Measurements from ENCODE around the gene CCDC34. TPM values are rescaled to one million over a fixed set of nuclear protein-coding genes. Genes with fewer than 3 reads are reported as not detected.

Gene CCDC34
- total and polyA plus RNA-seq, 4 donors, result 1.1 to 10.5 (median 1.5) TPM

DNA sequence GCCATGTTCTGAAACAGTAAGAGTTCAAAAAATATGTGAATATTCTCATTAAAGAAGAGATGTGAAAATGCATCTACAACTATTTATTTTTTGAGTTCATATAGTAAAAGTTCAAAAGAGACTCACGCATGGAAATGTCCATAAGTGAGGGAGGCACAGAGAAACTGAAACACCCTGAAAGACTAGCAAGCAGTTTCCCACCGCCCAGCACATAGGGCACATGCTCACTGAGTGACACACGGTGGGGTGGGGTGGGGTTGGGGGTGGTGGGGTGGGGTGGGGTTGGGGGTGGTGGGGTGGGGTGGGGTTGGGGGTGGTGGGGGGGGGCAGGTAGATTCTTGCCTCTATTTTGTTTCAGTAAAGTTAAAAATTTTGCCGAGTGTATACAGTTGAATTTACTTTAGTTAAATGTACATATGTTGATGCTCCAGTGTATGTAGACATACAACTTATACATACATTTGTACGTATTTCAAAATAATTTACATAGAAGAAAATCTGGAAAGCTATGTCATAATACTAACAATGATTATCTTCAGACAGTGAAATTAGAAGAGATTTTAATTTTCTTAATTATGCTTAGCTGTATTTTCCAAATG, 6.3 kb downstream of the CCDC34 start:
- Histone ChIP-seq H3K4me1 (ENCODE audit: control insufficient read depth in 4 of 4, insufficient read depth in 4 of 4, low read length in 3 of 4) (peaks cover 0 to 3% (median 0%) of the 10 kb centered on the region in 4 donors), H3K9ac (ENCODE audit: low read depth in 1 of 2, low read length in 2 of 2) (no peak overlapping the region), H3K4me3 (ENCODE audit: low read depth in 1 of 3, low read length in 3 of 3) (no peak overlapping the region), H3K9me3 (ENCODE audit: control insufficient read depth in 4 of 4, low read length in 3 of 4) (no peaks in the 10 kb centered on the region), H3K36me3 (ENCODE audit: control insufficient read depth in 4 of 4, insufficient read depth in 3 of 4, low read depth in 1 of 4, low read length in 3 of 4) (no peaks in the 10 kb centered on the region), H3K27ac (ENCODE audit: low read depth in 1 of 2, low read length in 2 of 2) (no peak overlapping the region), H3K27me3 (ENCODE audit: control insufficient read depth in 4 of 4, insufficient read depth in 4 of 4, low read length in 3 of 4) (no peaks in the 10 kb centered on the region)
- 86% methylated on average over 5 of the region's 5 CpGs for WGBS
- TF ChIP-seq, protein P1, sequence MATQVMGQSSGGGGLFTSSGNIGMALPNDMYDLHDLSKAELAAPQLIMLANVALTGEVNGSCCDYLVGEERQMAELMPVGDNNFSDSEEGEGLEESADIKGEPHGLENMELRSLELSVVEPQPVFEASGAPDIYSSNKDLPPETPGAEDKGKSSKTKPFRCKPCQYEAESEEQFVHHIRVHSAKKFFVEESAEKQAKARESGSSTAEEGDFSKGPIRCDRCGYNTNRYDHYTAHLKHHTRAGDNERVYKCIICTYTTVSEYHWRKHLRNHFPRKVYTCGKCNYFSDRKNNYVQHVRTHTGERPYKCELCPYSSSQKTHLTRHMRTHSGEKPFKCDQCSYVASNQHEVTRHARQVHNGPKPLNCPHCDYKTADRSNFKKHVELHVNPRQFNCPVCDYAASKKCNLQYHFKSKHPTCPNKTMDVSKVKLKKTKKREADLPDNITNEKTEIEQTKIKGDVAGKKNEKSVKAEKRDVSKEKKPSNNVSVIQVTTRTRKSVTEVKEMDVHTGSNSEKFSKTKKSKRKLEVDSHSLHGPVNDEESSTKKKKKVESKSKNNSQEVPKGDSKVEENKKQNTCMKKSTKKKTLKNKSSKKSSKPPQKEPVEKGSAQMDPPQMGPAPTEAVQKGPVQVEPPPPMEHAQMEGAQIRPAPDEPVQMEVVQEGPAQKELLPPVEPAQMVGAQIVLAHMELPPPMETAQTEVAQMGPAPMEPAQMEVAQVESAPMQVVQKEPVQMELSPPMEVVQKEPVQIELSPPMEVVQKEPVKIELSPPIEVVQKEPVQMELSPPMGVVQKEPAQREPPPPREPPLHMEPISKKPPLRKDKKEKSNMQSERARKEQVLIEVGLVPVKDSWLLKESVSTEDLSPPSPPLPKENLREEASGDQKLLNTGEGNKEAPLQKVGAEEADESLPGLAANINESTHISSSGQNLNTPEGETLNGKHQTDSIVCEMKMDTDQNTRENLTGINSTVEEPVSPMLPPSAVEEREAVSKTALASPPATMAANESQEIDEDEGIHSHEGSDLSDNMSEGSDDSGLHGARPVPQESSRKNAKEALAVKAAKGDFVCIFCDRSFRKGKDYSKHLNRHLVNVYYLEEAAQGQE (IDR thresholded peaks at IDR 0.05), result no peak
- TF ChIP-seq RAD21 (IDR thresholded peaks at IDR 0.05) (no peak), EGR1 (IDR thresholded peaks at IDR 0.05; ENCODE audit: low read depth in 2 of 2) (no peak), RXRA (IDR thresholded peaks at IDR 0.05) (no peak), HNF4A (conservative IDR thresholded peaks at IDR 0.05) (no peak), YY1 (IDR thresholded peaks at IDR 0.05) (no peak), SP1 (IDR thresholded peaks at IDR 0.05) (no peak), HNF4G (IDR thresholded peaks at IDR 0.05) (no peak), TAF1 (conservative IDR thresholded peaks at IDR 0.05) (no peak), NR2F2 (IDR thresholded peaks at IDR 0.05) (no peak), FOXA1 (IDR thresholded peaks at IDR 0.05) (no peak)
- TF ChIP-seq, protein P2, sequence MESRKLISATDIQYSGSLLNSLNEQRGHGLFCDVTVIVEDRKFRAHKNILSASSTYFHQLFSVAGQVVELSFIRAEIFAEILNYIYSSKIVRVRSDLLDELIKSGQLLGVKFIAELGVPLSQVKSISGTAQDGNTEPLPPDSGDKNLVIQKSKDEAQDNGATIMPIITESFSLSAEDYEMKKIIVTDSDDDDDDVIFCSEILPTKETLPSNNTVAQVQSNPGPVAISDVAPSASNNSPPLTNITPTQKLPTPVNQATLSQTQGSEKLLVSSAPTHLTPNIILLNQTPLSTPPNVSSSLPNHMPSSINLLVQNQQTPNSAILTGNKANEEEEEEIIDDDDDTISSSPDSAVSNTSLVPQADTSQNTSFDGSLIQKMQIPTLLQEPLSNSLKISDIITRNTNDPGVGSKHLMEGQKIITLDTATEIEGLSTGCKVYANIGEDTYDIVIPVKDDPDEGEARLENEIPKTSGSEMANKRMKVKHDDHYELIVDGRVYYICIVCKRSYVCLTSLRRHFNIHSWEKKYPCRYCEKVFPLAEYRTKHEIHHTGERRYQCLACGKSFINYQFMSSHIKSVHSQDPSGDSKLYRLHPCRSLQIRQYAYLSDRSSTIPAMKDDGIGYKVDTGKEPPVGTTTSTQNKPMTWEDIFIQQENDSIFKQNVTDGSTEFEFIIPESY (IDR thresholded peaks at IDR 0.05), result no peak
- TF ChIP-seq, protein P3, sequence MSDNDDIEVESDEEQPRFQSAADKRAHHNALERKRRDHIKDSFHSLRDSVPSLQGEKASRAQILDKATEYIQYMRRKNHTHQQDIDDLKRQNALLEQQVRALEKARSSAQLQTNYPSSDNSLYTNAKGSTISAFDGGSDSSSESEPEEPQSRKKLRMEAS (IDR thresholded peaks at IDR 0.05), result no peak
- TF ChIP-seq, protein P4, sequence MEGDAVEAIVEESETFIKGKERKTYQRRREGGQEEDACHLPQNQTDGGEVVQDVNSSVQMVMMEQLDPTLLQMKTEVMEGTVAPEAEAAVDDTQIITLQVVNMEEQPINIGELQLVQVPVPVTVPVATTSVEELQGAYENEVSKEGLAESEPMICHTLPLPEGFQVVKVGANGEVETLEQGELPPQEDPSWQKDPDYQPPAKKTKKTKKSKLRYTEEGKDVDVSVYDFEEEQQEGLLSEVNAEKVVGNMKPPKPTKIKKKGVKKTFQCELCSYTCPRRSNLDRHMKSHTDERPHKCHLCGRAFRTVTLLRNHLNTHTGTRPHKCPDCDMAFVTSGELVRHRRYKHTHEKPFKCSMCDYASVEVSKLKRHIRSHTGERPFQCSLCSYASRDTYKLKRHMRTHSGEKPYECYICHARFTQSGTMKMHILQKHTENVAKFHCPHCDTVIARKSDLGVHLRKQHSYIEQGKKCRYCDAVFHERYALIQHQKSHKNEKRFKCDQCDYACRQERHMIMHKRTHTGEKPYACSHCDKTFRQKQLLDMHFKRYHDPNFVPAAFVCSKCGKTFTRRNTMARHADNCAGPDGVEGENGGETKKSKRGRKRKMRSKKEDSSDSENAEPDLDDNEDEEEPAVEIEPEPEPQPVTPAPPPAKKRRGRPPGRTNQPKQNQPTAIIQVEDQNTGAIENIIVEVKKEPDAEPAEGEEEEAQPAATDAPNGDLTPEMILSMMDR (IDR thresholded peaks at IDR 0.05; ENCODE audit: low read depth, low read length, missing input control), result no peak
- DNase-seq (ENCODE audit: low spot score), result no peak

DNA sequence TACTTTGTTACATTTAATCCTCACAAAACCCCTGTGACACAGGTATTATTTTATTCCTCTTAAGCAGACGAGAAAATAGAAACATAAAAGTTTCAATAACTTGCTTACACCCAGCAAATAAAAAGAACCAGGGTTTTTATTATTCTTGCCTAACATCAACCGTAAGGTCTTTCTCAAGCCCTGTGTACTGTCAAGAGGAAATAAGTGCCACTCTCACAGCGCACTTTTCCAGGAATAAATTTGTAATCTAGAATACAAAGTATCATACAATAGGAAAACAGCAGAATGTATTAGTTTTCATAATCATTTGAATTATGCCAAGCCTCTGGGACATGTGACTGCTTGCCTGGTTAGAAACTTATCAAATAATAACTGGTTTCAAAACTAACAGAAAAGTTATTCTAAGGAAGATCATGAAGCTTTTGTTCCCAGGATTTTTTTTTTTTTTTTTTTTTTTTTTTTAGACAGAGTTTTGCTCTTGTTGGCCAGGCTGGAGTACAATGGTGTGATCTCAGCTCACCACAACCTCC, 7.4 kb downstream of the CCDC34 start:
- no peak for DNase-seq (ENCODE audit: low spot score)
- peaks cover 0 to 3% (median 1%) of the 10 kb centered on the region in 4 donors for H3K4me1 ChIP-seq (ENCODE audit: control insufficient read depth in 4 of 4, insufficient read depth in 4 of 4, low read length in 3 of 4)
- no peaks in the 10 kb centered on the region for H3K36me3 ChIP-seq (ENCODE audit: control insufficient read depth in 4 of 4, insufficient read depth in 3 of 4, low read depth in 1 of 4, low read length in 3 of 4)
- TF ChIP-seq, protein P4 (IDR thresholded peaks at IDR 0.05; ENCODE audit: low read depth, low read length, missing input control), result no peak
- no peak for TF ChIP-seq YY1 (IDR thresholded peaks at IDR 0.05)
- no peak for TF ChIP-seq HNF4G (IDR thresholded peaks at IDR 0.05)
- TF ChIP-seq JUND (IDR thresholded peaks at IDR 0.05), result no peak
- no peak for TF ChIP-seq SP1 (IDR thresholded peaks at IDR 0.05)
- TF ChIP-seq FOXA1 (IDR thresholded peaks at IDR 0.05), result no peak
- no peak for TF ChIP-seq TAF1 (conservative IDR thresholded peaks at IDR 0.05)
- 79% methylated on average over 3 of the region's 3 CpGs for WGBS
- H3K27me3 ChIP-seq (ENCODE audit: control insufficient read depth in 4 of 4, insufficient read depth in 4 of 4, low read length in 3 of 4), result no peaks in the 10 kb centered on the region
- no peak overlapping the region for H3K9ac ChIP-seq (ENCODE audit: low read depth in 1 of 2, low read length in 2 of 2)
- H3K9me3 ChIP-seq (ENCODE audit: control insufficient read depth in 4 of 4, low read length in 3 of 4), result no peaks in the 10 kb centered on the region
- H3K27ac ChIP-seq (ENCODE audit: low read depth in 1 of 2, low read length in 2 of 2), result no peak overlapping the region
- no peak overlapping the region for H3K4me3 ChIP-seq (ENCODE audit: low read depth in 1 of 3, low read length in 3 of 3)

Data from liver (tissue), 9 donors.